ENCODE measurements around the gene RNF32.
"Not testable (repeated sequence)": the region's sequence is repeated elsewhere in the genome, so short reads cannot be mapped to it uniquely, and the experiment has no call there.

RNF32 gene

DNA sequence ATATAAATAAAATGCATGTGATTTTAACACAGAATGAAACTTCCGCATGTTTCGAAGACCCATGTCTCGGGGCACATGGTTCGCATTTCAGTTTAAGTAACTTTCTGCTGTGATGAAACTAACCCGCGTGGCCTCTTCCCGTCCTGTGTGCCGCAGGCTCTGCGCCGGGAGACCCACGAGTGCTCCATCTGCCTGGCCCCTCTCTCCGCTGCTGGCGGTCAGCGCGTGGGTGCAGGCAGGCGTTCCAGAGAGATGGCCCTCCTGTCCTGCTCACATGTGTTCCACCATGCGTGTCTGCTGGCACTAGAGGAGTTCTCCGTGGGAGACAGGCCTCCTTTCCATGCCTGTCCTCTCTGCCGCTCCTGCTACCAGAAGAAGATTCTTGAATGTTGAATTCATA lies 35.7 kb downstream of the RNF32 start:
- DNase-seq = no peak

DNA sequence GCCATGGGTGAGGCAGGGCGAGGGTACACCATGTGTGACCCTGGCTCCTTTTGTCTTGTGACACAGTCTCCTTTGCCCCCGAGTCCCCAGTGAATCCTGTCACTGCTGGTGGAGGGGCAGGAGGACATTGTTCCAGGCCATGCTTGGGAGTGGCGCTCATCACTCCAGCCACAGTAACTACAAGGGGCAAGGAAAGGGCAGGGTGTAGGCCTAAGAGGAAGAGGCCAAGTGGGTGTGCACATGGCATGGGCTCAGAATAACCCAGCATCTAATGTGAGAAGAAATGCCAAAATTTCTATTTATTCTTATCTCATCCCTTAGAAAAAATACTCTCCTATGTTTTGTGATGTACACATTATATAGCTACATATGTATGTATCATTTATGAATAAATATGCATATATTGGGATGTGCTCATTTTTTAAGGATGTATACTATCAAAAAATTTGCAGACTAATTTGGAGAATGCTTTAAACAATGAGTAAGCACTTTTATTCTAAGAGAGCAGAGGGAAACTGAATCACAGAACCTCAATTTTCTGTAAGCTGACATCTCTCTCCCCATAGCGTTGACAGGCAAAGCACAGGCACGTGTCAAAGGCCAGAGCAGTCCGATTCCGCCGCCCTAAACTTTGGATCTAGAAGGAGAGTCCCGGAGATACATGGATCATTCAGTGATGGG lies 36.9 kb downstream of the RNF32 start:
- no peak for DNase-seq

DNA sequence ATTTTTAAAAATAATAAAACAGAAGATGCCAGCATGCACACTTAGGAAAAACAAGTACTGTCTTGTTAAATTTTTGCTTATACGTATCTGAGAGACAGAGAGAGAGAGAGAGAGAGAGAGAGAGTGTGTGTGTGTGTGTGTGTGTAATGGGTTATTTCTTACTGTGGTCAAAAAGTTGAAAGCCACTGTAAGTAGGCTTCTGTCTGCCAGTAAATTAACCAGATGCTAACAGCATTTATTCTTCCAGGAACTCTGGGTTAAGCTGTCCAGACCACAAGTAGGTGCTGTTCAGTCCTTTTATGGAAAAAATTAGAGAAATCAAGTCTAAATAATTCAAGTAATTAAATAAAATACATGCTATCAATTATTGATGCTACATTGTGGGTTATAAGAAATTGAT lies 39.7 kb downstream of the RNF32 start:
- DNase-seq = no peak

DNA sequence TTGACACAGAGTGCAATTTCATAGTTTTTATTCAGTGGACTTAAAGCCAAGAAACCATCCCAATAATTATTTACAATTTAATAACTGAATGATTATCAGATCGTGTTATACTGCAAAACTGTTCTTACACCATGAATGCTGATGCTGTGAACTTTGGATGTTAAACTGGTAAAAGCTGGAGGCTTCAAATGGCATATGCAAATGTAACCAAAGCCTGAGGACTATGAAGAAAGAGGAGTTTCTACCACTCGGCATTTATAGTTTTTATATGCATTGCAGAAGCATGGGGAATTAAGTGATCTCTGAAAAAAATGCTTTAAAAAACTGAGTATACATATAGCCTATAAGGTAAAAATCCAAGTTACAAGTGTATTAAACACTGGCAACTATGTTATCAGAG lies 42.4 kb downstream of the RNF32 start:
- no peak for DNase-seq

DNA sequence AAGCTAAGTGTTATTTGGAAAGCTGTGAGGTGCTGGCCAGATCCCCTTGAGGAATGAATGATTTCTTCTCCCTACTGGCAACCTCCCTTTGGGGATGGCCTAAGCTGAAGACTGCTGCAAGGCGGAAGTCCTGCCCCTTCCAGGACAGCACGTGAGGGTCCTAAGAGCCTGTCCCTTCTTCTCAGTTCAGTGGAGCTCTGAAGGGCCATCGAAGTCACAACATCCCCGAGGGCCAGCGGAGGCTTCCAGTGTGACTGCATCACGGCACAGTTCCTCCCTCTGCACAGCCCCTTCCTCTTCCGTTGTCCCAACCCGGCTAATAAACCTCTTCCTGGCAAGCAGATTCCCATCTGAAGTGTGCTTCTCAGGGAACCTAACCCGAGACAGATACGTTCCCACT lies 43.7 kb downstream of the RNF32 start:
- no peak for DNase-seq

DNA sequence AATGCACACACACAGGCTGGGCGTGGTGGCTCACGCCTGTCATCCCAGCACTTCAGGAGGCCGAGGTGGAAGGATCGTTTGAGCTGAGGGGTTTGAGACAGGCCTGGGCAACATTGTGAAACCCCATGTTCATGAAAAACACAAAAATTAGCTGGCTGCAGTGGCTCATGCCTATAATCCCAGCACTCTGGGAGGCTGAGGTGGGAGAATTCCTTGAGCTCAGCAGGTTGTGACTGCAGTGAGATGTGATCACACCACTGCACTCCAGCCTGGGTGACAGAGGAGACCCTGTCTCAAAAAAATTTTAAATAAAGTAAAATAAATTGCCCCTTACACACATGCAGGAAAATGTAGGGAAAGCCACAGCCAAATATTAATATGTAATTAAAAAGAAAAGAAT lies 44.1 kb downstream of the RNF32 start:
- DNase-seq = no peak

DNA sequence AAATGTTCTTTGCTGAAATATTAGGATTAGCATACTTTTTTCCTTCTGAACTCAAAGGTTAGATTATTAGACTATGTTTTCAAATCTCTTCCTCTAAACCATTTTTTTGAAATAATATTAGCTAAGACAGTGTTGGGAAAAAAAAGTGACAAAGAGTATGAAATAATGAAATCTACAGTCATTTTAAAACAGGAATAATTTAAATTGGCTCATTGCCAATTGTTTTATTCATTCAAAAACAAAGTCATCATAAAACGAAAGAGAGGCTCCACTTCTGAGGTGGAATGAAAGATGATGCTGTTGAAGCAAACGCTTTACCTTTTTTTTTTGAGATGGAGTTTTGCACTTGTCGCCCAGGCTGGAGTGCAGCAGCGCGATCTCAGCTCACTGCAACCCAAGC lies 51.2 kb downstream of the RNF32 start:
- DNase-seq = no peak

DNA sequence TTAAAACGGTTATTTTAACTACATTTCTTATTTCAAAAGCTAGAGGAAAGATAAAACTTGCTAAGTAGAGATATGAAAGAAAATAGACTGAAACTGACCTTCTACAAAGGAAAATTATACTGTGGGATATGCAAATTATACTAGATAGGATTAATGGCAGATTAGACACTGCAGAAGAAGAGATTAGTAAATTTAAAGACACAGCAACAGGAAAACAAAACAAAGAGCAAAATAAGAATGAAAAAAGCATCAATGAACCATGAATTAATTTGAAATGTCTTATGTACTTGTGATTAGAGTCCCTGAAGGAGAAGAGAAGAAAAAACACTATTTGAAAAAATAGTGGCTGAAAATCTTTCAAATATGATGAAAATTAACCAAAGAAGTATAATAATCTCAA lies 52.3 kb downstream of the RNF32 start:
- no peak for DNase-seq

DNA sequence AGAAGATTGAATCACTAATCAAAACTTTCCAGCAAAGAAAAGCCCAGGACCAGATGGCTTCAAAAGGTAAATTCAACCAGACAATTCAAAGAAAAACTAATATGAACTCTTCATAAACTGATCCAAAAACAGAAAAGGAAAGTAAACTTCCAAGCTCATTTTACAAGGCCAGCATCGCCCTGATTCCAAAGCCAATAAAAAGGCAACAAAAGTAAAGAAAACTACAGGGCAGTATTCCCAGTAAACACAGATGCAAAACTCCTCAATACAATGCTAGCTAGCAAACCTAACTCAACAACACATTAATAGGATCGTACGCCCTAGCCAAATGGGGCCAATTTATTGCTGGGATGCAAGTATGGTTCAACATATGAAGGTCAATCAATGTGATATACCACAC lies 53.1 kb downstream of the RNF32 start:
- DNase-seq = no peak

DNA sequence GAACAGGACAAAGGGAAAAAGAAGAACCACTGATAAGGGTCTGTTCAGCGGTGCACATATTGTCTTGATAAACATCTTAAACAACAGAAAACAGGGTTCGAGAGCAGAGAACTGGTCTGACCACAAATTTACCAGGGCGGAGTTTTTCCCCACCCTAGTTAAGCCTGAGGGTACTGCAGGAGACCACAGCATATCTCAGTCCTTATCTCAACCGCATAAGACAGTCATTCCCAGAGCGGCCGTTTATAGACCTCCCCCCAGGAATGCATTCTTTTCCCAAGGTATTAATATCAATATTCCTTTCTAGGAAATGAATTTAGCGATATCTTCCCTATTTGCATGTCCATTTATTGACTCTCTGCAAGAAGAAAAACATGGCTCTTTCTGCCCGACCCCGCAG lies 56.7 kb downstream of the RNF32 start:
- DNase-seq = not testable (repeated sequence)

DNA sequence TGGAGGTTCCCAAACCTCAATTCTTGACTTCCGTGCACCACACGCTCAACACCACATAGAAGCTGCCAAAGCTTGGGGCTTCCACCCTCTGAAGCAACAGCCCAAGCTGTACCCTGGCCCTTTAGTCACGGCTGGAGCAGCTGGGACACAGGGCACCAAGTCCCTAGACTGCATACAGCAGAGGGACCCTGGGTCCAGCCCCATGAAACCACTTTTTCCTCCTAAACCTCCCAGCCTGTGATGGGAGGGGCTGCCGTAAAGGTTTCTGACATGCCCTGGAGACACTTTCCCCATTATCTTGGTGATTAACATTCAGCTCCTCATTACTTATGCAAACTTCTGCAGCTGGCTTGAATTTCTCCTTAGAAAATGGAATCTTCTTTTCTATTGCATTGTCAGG lies 57.9 kb downstream of the RNF32 start:
- DNase-seq = not testable (repeated sequence)

DNA sequence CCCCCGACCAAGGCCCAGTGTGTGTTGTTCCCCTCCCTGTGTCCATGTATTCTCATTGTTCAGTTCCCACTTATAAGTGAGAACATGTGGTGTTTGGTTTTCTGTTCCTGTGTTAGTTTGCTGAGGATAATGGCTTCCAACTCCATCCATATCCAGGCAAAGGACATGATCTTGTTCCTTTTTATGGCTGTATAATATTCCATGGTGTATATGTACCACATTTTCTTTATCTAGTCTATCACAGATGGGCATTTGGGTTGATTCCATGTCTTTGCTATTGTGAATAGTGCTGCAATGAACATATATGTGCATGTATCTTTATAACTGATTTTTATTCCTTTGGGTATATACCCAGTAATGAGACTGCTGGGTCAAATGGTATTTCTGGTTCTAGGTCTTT lies 61.2 kb downstream of the RNF32 start:
- not testable (repeated sequence) for DNase-seq

DNA sequence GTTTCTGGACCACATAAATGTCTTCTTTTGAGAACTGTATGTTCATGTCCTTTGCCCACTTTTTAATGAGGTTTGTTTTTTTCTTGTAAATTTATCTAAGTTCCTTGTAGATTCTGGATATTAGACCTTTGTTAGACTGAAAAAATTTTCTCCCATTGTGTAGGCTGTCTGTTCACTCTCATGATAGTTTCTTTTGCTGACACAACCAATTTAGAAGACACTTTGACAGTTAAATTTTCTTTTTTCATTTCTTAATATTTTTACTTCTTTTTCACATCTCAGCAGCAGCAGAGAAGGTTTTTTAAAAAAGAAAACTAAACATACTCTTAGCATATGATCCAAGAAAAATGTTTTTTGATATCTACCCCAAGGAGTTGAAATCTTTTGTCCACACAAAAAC lies 61.8 kb downstream of the RNF32 start:
- DNase-seq = no peak

DNA sequence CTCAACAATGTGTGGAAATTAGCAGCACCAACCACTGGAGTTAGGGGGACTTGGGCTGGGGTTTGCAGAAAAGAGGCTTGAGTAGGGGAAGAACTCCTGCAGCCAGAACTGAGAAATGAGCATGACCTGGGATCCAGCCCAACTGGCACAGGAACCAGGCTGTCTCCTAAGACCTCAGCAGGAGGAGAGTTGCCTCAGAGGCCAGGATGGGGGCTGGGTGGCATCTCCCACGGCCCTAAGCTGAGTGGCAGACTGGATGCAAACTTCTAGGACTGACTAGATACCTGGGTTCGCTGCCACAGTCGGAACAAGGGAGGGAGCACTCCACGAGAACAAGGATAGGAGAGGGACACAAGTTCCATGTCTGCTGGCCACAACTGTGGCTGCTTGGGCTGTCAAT lies 62.6 kb downstream of the RNF32 start:
- no peak for DNase-seq

DNA sequence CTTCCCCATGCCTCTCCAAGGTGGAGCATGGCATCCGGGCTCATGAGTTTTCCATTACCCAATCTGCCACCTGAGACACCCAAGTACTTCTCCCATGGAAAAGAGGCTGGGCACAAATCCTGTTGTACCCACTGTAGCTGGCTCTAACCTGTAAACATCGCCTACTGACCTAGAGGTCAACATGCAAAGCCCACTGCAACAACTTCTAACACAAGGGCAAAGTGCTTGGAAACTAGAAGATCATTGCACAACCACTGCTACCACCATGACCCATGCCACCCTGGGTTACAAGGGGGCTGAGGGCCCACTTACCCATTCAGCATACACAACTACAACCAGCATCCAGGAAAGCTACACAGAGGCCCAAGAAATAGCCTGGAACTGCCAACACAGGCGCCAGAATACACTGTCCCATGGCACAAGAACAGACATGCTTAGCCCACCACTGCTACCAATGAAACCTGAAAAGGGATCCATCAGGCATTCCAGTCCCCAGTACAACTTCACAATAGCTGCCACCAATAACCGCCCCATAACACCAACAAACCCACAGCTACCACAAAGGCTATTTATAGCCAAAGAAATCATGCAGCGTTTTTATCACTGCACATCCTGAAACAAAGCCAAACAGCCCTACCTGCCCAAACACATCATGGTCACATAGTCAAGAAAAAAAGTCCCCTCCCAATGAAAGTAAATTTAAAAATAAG lies 63.4 kb downstream of the RNF32 start:
- no peak for DNase-seq

DNA sequence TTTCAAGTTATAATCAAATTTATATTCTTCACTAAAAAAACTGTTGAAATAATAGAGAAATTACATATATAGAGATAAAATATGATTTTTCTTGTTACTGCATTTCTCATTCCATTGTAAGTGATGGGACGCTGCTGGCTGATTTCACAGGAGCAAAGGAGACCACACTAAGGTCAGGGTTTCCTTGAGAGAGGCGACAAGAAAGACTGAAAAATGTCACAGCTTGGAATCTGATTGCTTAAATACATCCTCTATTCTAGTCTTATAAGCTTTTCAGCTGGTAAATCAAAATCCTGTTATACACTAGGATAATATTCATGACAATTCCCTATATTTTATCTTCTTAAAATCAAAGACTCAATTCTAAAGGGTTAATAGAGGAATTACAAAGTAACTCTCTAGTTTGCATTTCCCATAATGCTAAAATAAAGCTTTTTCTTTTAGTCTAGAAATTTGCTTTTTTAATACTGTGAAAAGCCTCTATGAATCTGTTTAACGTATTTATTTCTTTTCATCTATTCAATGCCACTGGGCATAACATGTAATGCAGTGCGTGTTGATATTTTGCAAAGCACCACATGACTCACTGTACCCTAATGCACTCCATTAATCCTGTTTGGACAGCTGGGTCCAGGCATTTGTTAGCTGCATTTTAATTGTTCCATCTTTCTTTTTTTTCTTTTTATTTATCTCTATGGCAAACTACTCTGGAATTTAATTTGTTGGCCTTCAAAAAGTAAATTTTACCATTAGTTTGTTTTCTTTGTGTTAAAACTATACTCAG lies 81.7 kb downstream of the RNF32 start:
- DNase-seq = no peak

DNA sequence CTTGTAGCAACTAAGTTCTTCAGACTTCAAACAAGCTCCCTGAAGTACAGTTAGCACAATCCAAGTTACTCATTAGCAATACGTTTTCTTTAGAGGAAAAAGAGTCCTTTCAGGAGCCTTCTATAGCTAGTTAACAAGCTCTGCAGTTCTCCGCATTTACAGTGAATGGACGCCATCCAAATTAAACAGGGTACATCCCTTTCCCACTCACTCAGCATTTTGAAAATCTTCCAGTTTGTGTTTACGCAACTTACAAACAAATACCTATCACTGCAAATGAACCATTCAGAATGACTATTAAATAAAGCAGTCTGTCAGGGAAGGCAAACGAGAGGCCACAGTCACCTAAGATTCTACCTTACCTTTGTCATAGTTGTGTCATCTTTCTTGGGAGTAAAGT lies 84.5 kb downstream of the RNF32 start:
- no peak for DNase-seq

DNA sequence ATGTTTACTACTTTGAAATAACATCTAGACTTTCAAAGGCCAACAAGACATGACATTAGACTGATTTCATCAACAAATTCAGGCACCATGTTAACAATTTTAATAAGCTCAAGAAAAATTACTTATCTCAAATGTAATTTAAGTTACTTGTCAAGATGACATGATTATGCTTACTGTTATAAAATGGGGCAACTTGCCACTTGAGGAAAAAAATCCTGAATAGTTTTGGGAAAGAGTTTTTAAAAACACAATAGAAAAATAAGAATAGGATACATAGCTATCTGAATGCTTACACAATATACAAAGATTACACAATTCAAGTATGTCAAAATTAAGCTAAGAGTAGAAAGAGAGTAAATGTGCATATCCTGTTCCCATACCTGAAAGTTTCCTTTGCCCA lies 85.4 kb downstream of the RNF32 start:
- DNase-seq = no peak

All from NCI-H1092 (cell line).